ENCODE data around the gene C12orf57. TPM values are rescaled to one million over a fixed set of nuclear protein-coding genes. Genes with fewer than 3 reads are reported as not detected.

The C12orf57 gene
- polyA plus RNA-seq, 1 experiment, result 359 TPM

GRCh38 chr12:6982532-6982931 lies 38.7 kb downstream of the C12orf57 start:
- CTCF ChIA-PET, result no interaction called here
- POLR2A ChIA-PET, result no interaction called here
- H3K27me3 ChIP-seq (ENCODE audit: control insufficient read depth, insufficient read depth, low read length), result no peaks in the 10 kb centered on the region
- H3K4me3 ChIP-seq (ENCODE audit: low read depth, low read length), result no peak overlapping the region
- H3K27ac ChIP-seq (ENCODE audit: low read depth, low read length), result peak overlapping the region; percentile 21
- no peaks in the 10 kb centered on the region for H3K9me3 ChIP-seq (ENCODE audit: control insufficient read depth, insufficient read depth, low read length)
- TF ChIP-seq CTCF (IDR thresholded peaks at IDR 0.05; ENCODE audit: low read depth, low read length), result no peak
- DNase-seq (ENCODE audit: low read depth, low spot score), result no peak

- ChIA-PET POLR2A (no interaction called here), CTCF (no interaction called here)
- H3K27ac ChIP-seq (ENCODE audit: low read depth, low read length), result no peak overlapping the region
- H3K9me3 ChIP-seq (ENCODE audit: control insufficient read depth, insufficient read depth, low read length), result no peaks in the 10 kb centered on the region
- no peaks in the 10 kb centered on the region for H3K27me3 ChIP-seq (ENCODE audit: control insufficient read depth, insufficient read depth, low read length)
- TF ChIP-seq CTCF (IDR thresholded peaks at IDR 0.05; ENCODE audit: low read depth, low read length), result no peak
- no peak for DNase-seq (ENCODE audit: low read depth, low spot score)
- no peak overlapping the region for H3K4me3 ChIP-seq (ENCODE audit: low read depth, low read length)
Observed at GRCh38 chr12:6987956-6988553, 44.2 kb downstream of the C12orf57 start.

Small RNAs within 50 kb of the gene (small RNA-seq; reads per million reads assigned to genes)
- 42.2 reads per million, percentile 84 among the genes with 10 or more reads in this experiment for gene MIR141 (ENCODE audit: insufficient read length, low read depth)
- 4.6 reads per million, percentile 46 among the genes with 10 or more reads in this experiment for gene MIR200C (ENCODE audit: insufficient read length, low read depth)
- not detected for gene RNU7-1 (ENCODE audit: insufficient read length, low read depth)
- gene SCARNA12 (ENCODE audit: insufficient read length, low read depth), result not detected

Other genes starting within 250 kb of the C12orf57 start
- 1.2 and 2.2 TPM in 2 replicates for gene PIANP, start 243.2 kb upstream of the C12orf57 start, polyA plus RNA-seq (2011; rRNA removed)
- gene COPS7A, start 220.0 kb upstream of the C12orf57 start, polyA plus RNA-seq (2011; rRNA removed), result 93.2 and 104 TPM in 2 replicates
- gene MLF2, start 190.9 kb upstream of the C12orf57 start, polyA plus RNA-seq (2011; rRNA removed), result 241 and 263 TPM in 2 replicates
- 155 and 170 TPM in 2 replicates for gene PTMS, start 177.7 kb upstream of the C12orf57 start, polyA plus RNA-seq (2011; rRNA removed)
- gene LAG3, start 171.5 kb upstream of the C12orf57 start, polyA plus RNA-seq (2011; rRNA removed), result 0.11 and 0.33 TPM in 2 replicates
- gene CD4, start 154.5 kb upstream of the C12orf57 start, polyA plus RNA-seq (2011; rRNA removed), result 24.8 and 24.9 TPM in 2 replicates
- 5.2 and 7.6 TPM in 2 replicates for gene GPR162, start 122.2 kb upstream of the C12orf57 start, polyA plus RNA-seq (2011; rRNA removed)
- 45.5 and 65.3 TPM in 2 replicates for gene P3H3, start 115.6 kb upstream of the C12orf57 start, polyA plus RNA-seq (2011; rRNA removed)
- 3.4 and 3.6 TPM in 2 replicates for gene GNB3, start 103.1 kb upstream of the C12orf57 start, polyA plus RNA-seq (2011; rRNA removed)
- gene CDCA3, start 92.7 kb upstream of the C12orf57 start, polyA plus RNA-seq (2011; rRNA removed), result 11.6 and 12.5 TPM in 2 replicates
- gene USP5, start 91.9 kb upstream of the C12orf57 start, polyA plus RNA-seq (2011; rRNA removed), result 47.1 and 54.8 TPM in 2 replicates
- gene TPI1, start 76.5 kb upstream of the C12orf57 start, polyA plus RNA-seq (2011; rRNA removed), result 1,246 and 1,347 TPM in 2 replicates
- gene SPSB2, start 70.7 kb upstream of the C12orf57 start, polyA plus RNA-seq (2011; rRNA removed), result 2.6 and 3.7 TPM in 2 replicates
- gene LRRC23, start 39.2 kb upstream of the C12orf57 start, polyA plus RNA-seq (2011; rRNA removed), result 10.4 and 10.6 TPM in 2 replicates
- 25.4 and 27.5 TPM in 2 replicates for gene ENO2, start 29.4 kb upstream of the C12orf57 start, polyA plus RNA-seq (2011; rRNA removed)
- 11.2 and 21.4 TPM in 2 replicates for gene ATN1, start 16.1 kb upstream of the C12orf57 start, polyA plus RNA-seq (2011; rRNA removed)
- not detected in 2 replicates for gene RNU7-1, start 206 bp upstream of the C12orf57 start, polyA plus RNA-seq (2011; rRNA removed)
- 0.07 and 0.10 TPM in 2 replicates for gene PTPN6, start 7.3 kb downstream of the C12orf57 start, polyA plus RNA-seq (2011; rRNA removed)
- 242 and 255 TPM in 2 replicates for gene PHB2, start 26.6 kb downstream of the C12orf57 start, polyA plus RNA-seq (2011; rRNA removed)
- 46.1 and 47.8 TPM in 2 replicates for gene EMG1, start 26.9 kb downstream of the C12orf57 start, polyA plus RNA-seq (2011; rRNA removed)
- 36.0 and 37.6 TPM in 2 replicates for gene LPCAT3, start 74.5 kb downstream of the C12orf57 start, polyA plus RNA-seq (2011; rRNA removed)
- gene C1S, start 116.7 kb downstream of the C12orf57 start, polyA plus RNA-seq (2011; rRNA removed), result 406 and 458 TPM in 2 replicates
- 617 and 795 TPM in 2 replicates for gene C1R, start 148.4 kb downstream of the C12orf57 start, polyA plus RNA-seq (2011; rRNA removed)
- gene C1RL, start 165.2 kb downstream of the C12orf57 start, polyA plus RNA-seq (2011; rRNA removed), result 45.3 and 58.7 TPM in 2 replicates
- gene RBP5, start 184.9 kb downstream of the C12orf57 start, polyA plus RNA-seq (2011; rRNA removed), result 0.25 and 0.36 TPM in 2 replicates
- gene CLSTN3, start 186.3 kb downstream of the C12orf57 start, polyA plus RNA-seq (2011; rRNA removed), result 22.3 and 25.3 TPM in 2 replicates
- gene PEX5, start 245.7 kb downstream of the C12orf57 start, polyA plus RNA-seq (2011; rRNA removed), result 13.8 and 15.5 TPM in 2 replicates